H9 (cell line): ENCODE measurements around the gene SLC36A4. TPM values are rescaled to one million over a fixed set of nuclear protein-coding genes. Genes with fewer than 3 reads are reported as not detected.

Source experiments
- DNase-seq: peaks from one replicate; pipeline ENCODE4 v3.0.0-alpha.2; 2017
- H2AFZ ChIP-seq: one replicate; pipeline ENCODE4 v1.6.1; 2013; ENCODE audit warnings: mild to moderate bottlenecking, low read length, control low read depth, moderate library complexity
- H2AK5ac ChIP-seq: 2 replicates; pipeline ENCODE4 v1.6.1; 2013; ENCODE audit warnings: low read length, control low read depth, mixed read lengths; ENCODE audit not compliant: insufficient read length
- H2BK120ac ChIP-seq: one replicate; pipeline ENCODE4 v1.6.1; 2013; ENCODE audit warnings: low read depth, mild to moderate bottlenecking, low read length, control low read depth, inconsistent platforms; ENCODE audit not compliant: poor library complexity, severe bottlenecking
- H2BK12ac ChIP-seq: 2 replicates; pipeline ENCODE4 v1.6.1; 2013; ENCODE audit warnings: low read length, control low read depth, mixed read lengths, low read depth; ENCODE audit not compliant: insufficient read length
- H2BK15ac ChIP-seq: 2 replicates; pipeline ENCODE4 v1.6.1; 2013; ENCODE audit warnings: low read depth, low read length, control low read depth
- H2BK20ac ChIP-seq: one replicate; pipeline ENCODE4 v1.6.1; 2013; ENCODE audit warnings: low read depth, mild to moderate bottlenecking, low read length, control low read depth, inconsistent platforms; ENCODE audit not compliant: poor library complexity, severe bottlenecking
- H2BK5ac ChIP-seq: 2 replicates; pipeline ENCODE4 v1.6.1; 2013; ENCODE audit warnings: low read length, control low read depth, mixed read lengths; ENCODE audit not compliant: insufficient read length
- H3K14ac ChIP-seq: 2 replicates; pipeline ENCODE4 v1.6.1; 2013; ENCODE audit warnings: low read length, control low read depth; ENCODE audit not compliant: insufficient read depth
- H3K18ac ChIP-seq: 2 replicates; pipeline ENCODE4 v1.6.1; 2013; ENCODE audit warnings: low read depth, mild to moderate bottlenecking, mixed read lengths, low read length, control low read depth; ENCODE audit not compliant: insufficient read length
- H3K23ac ChIP-seq: 2 replicates; pipeline ENCODE4 v1.6.1; 2013; ENCODE audit warnings: low read length, control low read depth, mixed read lengths, low read depth; ENCODE audit not compliant: insufficient read length
- H3K23me2 ChIP-seq: 2 replicates; pipeline ENCODE4 v1.6.1; 2013; ENCODE audit warnings: low read depth, mild to moderate bottlenecking, mixed read lengths, low read length, control low read depth; ENCODE audit not compliant: insufficient read length, poor library complexity, severe bottlenecking
- H3K27ac ChIP-seq: 2 replicates; pipeline ENCODE4 v1.5.1; 2013; ENCODE audit warnings: low read length, control low read depth, mixed read lengths, low read depth; ENCODE audit not compliant: insufficient read length
- H3K27me3 ChIP-seq: 2 replicates; pipeline ENCODE4 v1.6.1; 2013; ENCODE audit warnings: low read length, control low read depth, inconsistent platforms; ENCODE audit not compliant: insufficient read depth
- H3K4ac ChIP-seq: 2 replicates; pipeline ENCODE4 v1.6.1; 2013; ENCODE audit warnings: low read depth, mild to moderate bottlenecking, control low read depth, inconsistent platforms, low read length, moderate library complexity
- H3K4me1 ChIP-seq: 2 replicates; pipeline ENCODE4 v1.6.1; 2013; ENCODE audit warnings: low read length, control low read depth, inconsistent platforms; ENCODE audit not compliant: insufficient read depth
- H3K4me2 ChIP-seq: 2 replicates; pipeline ENCODE4 v1.6.1; 2013; ENCODE audit warnings: low read length, control low read depth, mixed read lengths; ENCODE audit not compliant: insufficient read length, insufficient read depth
- H3K56ac ChIP-seq: 2 replicates; pipeline ENCODE4 v1.6.1; 2013; ENCODE audit warnings: low read depth, mild to moderate bottlenecking, mixed read lengths, low read length, control low read depth; ENCODE audit not compliant: insufficient read length
- H3K79me1 ChIP-seq: 2 replicates; pipeline ENCODE4 v1.6.1; 2013; ENCODE audit warnings: low read depth, mild to moderate bottlenecking, moderate library complexity, low read length, control low read depth, inconsistent platforms; ENCODE audit not compliant: insufficient read depth, poor library complexity, severe bottlenecking
- H3K79me2 ChIP-seq: 2 replicates; pipeline ENCODE4 v1.6.1; 2013; ENCODE audit warnings: low read length, control low read depth, inconsistent platforms; ENCODE audit not compliant: insufficient read depth
- H3K9ac ChIP-seq: 2 replicates; pipeline ENCODE4 v1.6.1; 2013; ENCODE audit warnings: low read length, control low read depth, mixed read lengths; ENCODE audit not compliant: insufficient read length; ENCODE audit errors: extremely low read depth
- H3K9me3 ChIP-seq: one replicate; pipeline ENCODE4 v1.6.1; 2013; ENCODE audit warnings: low read depth, low read length, inconsistent platforms; ENCODE audit not compliant: control insufficient read depth
- H3T11ph ChIP-seq: one replicate; pipeline ENCODE4 v1.6.1; 2013; ENCODE audit warnings: mild to moderate bottlenecking, low read length, control low read depth, inconsistent platforms
- H4K20me1 ChIP-seq: one replicate; pipeline ENCODE4 v1.6.1; 2013; ENCODE audit not compliant: control insufficient read depth, insufficient read length, insufficient read depth
- H4K5ac ChIP-seq: 2 replicates; pipeline ENCODE4 v1.6.1; 2013; ENCODE audit warnings: low read depth, mild to moderate bottlenecking, mixed read lengths, low read length, control low read depth; ENCODE audit not compliant: insufficient read length
- H4K8ac ChIP-seq: replicated peaks from 2 replicates; pipeline ENCODE4 v1.6.1; 2013; ENCODE audit warnings: low read length, control low read depth, mixed read lengths, low read depth; ENCODE audit not compliant: insufficient read length
- H4K91ac ChIP-seq: 2 replicates; pipeline ENCODE4 v1.6.1; 2013; ENCODE audit warnings: low read depth, mild to moderate bottlenecking, moderate library complexity, mixed read lengths, low read length, control low read depth; ENCODE audit not compliant: insufficient read length
- H3K27ac Mint-ChIP-seq, 3 experiments: 2 replicates in 2 of 3; 3 replicates in 1 of 3; pipeline ENCODE4 v1.8.0; 2020 to 2021; ENCODE audit warnings: mixed read lengths in 3 of 3, mild to moderate bottlenecking in 1 of 3, moderate library complexity in 1 of 3
- H3K27me3 Mint-ChIP-seq: 2 replicates; pipeline ENCODE4 v1.8.0; 2021; ENCODE audit warnings: low read depth, mild to moderate bottlenecking, moderate library complexity, mixed read lengths
- H3K36me3 Mint-ChIP-seq, 3 experiments: 2 replicates in 2 of 3; 3 replicates in 1 of 3; pipeline ENCODE4 v1.8.0; 2020 to 2021; ENCODE audit warnings: low read depth in 3 of 3, mixed read lengths in 3 of 3; ENCODE audit not compliant: insufficient read depth in 1 of 3
- H3K4me1 Mint-ChIP-seq, 2 experiments: 2 replicates each; pipeline ENCODE4 v1.8.0; 2020; ENCODE audit warnings: mixed read lengths in 2 of 2
- H3K4me3 Mint-ChIP-seq, 2 experiments: 2 replicates in 1 of 2; 3 replicates in 1 of 2; pipeline ENCODE4 v1.8.0; 2020 to 2021; ENCODE audit warnings: mild to moderate bottlenecking in 2 of 2, mixed read lengths in 2 of 2, moderate library complexity in 1 of 2
- H3K9me3 Mint-ChIP-seq, 2 experiments: 2 replicates in 1 of 2; 3 replicates in 1 of 2; pipeline ENCODE4 v1.8.0; 2020; ENCODE audit warnings: mild to moderate bottlenecking in 2 of 2, mixed read lengths in 2 of 2, moderate library complexity in 1 of 2
- CTCF ChIP-seq: fragments of 200-600 bp; sonication (generic); conservative IDR thresholded peaks from 3 replicates; pipeline ENCODE4 v1.8.0; 2021; ENCODE audit warnings: antibody characterized with exemption, mild to moderate bottlenecking
- WGBS: extraction: QIAGEN DNeasy Blood & Tissue Kit; methylation state at CpG from one replicate; pipeline ENCODE4 v1.1.7; 2013; ENCODE audit warnings: missing lambda C conversion rate, low lambda C conversion rate, mixed read lengths; ENCODE audit not compliant: insufficient read length; ENCODE audit errors: extremely low coverage; 5-methylcytosine and 5-hydroxymethylcytosine counted together
- total RNA-seq: library from RNA; stranded (reverse); gene quantifications from 2 replicates; pipeline ENCODE4 v1.2.1, GENCODE V29; 2021

The SLC36A4 gene
- total RNA-seq, 1 experiment from 2014 or later: 33.3 TPM

GRCh38 chr11:93198215-93198845 lies 539 bp upstream of the SLC36A4 start:
- H3K9ac ChIP-seq: peak overlapping the region; percentile 76
- H2AK5ac ChIP-seq: no peak overlapping the region
- no peak for TF ChIP-seq CTCF
- H2BK15ac ChIP-seq: no peak overlapping the region
- H3K4me3 Mint-ChIP-seq: peak overlapping the region; percentile 89 to 94
- H4K8ac ChIP-seq: no peak overlapping the region
- no peak overlapping the region for H3K23ac ChIP-seq
- H3K27me3 ChIP-seq: no peaks in the 10 kb centered on the region
- no peaks in the 10 kb centered on the region for H4K20me1 ChIP-seq
- H3K18ac ChIP-seq: no peak overlapping the region
- no peak overlapping the region for H2BK5ac ChIP-seq
- no peak overlapping the region for H2BK20ac ChIP-seq
- no peaks in the 10 kb centered on the region for H3K27me3 Mint-ChIP-seq
- no peak overlapping the region for H3T11ph ChIP-seq
- H2BK12ac ChIP-seq: no peak overlapping the region
- no peak overlapping the region for H4K91ac ChIP-seq
- H3K4me1 Mint-ChIP-seq: peaks cover 13 to 24% of the 10 kb centered on the region in 2 experiments
- no peak overlapping the region for H4K5ac ChIP-seq
- no peaks in the 10 kb centered on the region for H3K79me1 ChIP-seq
- peak overlapping the region in 2 of 3 experiments; percentile 23 to 70; a peak in 2 of 7 replicates for H3K27ac Mint-ChIP-seq
- H3K4me1 ChIP-seq: no peaks in the 10 kb centered on the region
- H3K36me3 Mint-ChIP-seq: no peaks in the 10 kb centered on the region; a peak in 1 of 7 replicates
- H3K56ac ChIP-seq: no peak overlapping the region
- no peaks in the 10 kb centered on the region for H3K9me3 ChIP-seq
- no peak for DNase-seq
- no peak overlapping the region for H3K14ac ChIP-seq
- peak overlapping the region; percentile 74 for H3K4me2 ChIP-seq
- no peak overlapping the region for H3K27ac ChIP-seq
- no peak overlapping the region for H2BK120ac ChIP-seq
- H2AFZ ChIP-seq: peak overlapping the region; percentile 33
- H3K4ac ChIP-seq: no peak overlapping the region
- no peaks in the 10 kb centered on the region; the same call in 1 of the 2 replicates for H3K79me2 ChIP-seq
- no peaks in the 10 kb centered on the region for H3K9me3 Mint-ChIP-seq
- no CpG with 5 or more reads among the region's 14 CpGs for WGBS
- H3K23me2 ChIP-seq: peaks cover 4% of the 10 kb centered on the region
